Fibroblast of lung (primary cell): ENCODE data around the gene JAG2. TPM values are rescaled to one million over a fixed set of nuclear protein-coding genes. Genes with fewer than 3 reads are reported as not detected.
A peak's percentile ranks its signal among the peaks of the same experiment; 100 is the strongest.

Experiments
- DNase-seq, 2 donors: peaks; one replicate each; pipeline versions ENCODE4 v3.0.0 to v3.0.0-alpha.2; 2010; ENCODE audit warnings: low read depth in 2 of 2
- H2AFZ ChIP-seq: 2 replicates; pipeline ENCODE4 v1.5.1; 2012; ENCODE audit warnings: low read length, control low read depth, inconsistent platforms
- H3K27ac ChIP-seq: 2 replicates; pipeline ENCODE4 v1.5.1; 2011; ENCODE audit warnings: low read length, control low read depth; ENCODE audit not compliant: insufficient read depth
- H3K27me3 ChIP-seq: 2 replicates; pipeline ENCODE4 v1.5.1; 2011; ENCODE audit warnings: mild to moderate bottlenecking, low read length; ENCODE audit not compliant: control insufficient read depth, insufficient read depth
- H3K36me3 ChIP-seq: 2 replicates; pipeline ENCODE4 v1.5.1; 2011; ENCODE audit warnings: low read length; ENCODE audit not compliant: control insufficient read depth, insufficient read depth
- H3K4me1 ChIP-seq: 2 replicates; pipeline ENCODE4 v1.5.1; 2011; ENCODE audit warnings: low read length; ENCODE audit not compliant: control insufficient read depth, insufficient read depth; ENCODE audit errors: extremely low read depth
- H3K4me2 ChIP-seq: 2 replicates; pipeline ENCODE4 v1.5.1; 2011; ENCODE audit warnings: low read length, control low read depth; ENCODE audit not compliant: insufficient read depth; ENCODE audit errors: extremely low read depth
- H3K4me3 ChIP-seq, 4 experiments: fragments of 200-600 bp in 1 of 4; sonication (generic) in 1 of 4; replicated peaks in 1 of 4; 2 replicates each; pipeline ENCODE4 v1.5.1; 2011 to 2016; ENCODE audit warnings: low read length in 4 of 4, low read depth in 3 of 4, mild to moderate bottlenecking in 3 of 4, control low read depth in 2 of 4, inconsistent platforms in 1 of 4, mixed read lengths in 1 of 4; ENCODE audit not compliant: insufficient read depth in 1 of 4; ENCODE audit errors: control extremely low read depth in 1 of 4
- H3K79me2 ChIP-seq: 2 replicates; pipeline ENCODE4 v1.5.1; 2012; ENCODE audit warnings: mild to moderate bottlenecking, low read length, inconsistent platforms; ENCODE audit not compliant: control insufficient read depth, insufficient read depth
- H3K9ac ChIP-seq: 2 replicates; pipeline ENCODE4 v1.5.1; 2011; ENCODE audit warnings: mild to moderate bottlenecking, low read length, control low read depth; ENCODE audit not compliant: insufficient read depth
- H3K9me3 ChIP-seq: 2 replicates; pipeline ENCODE4 v1.5.1; 2012; ENCODE audit warnings: low read depth, low read length; ENCODE audit not compliant: control insufficient read depth, insufficient read depth
- H4K20me1 ChIP-seq: 2 replicates; pipeline ENCODE4 v1.5.1; 2011; ENCODE audit warnings: low read length; ENCODE audit not compliant: control insufficient read depth, insufficient read depth; ENCODE audit errors: extremely low read depth
- CTCF ChIP-seq, 2 donors: IDR thresholded peaks in 1 of 2; conservative IDR thresholded peaks in 1 of 2; 1 replicate in 1 of 2; 2 replicates in 1 of 2; pipeline ENCODE4 v1.5.1; 2011 to 2012; ENCODE audit warnings: low read length in 2 of 2, control low read depth in 1 of 2, inconsistent platforms in 1 of 2, low read depth in 1 of 2, mild to moderate bottlenecking in 1 of 2
- EZH2 ChIP-seq: IDR thresholded peaks from 2 replicates; pipeline ENCODE4 v1.5.1; 2012; ENCODE audit warnings: low read length, control low read depth, mild to moderate bottlenecking; ENCODE audit errors: missing control alignments
- polyA plus RNA-seq, 2 donors: library from polyadenylated mRNA; depleted of rRNA in 1 of 2; stranded (reverse) in 1 of 2; unstranded in 1 of 2; fragments of >200 nt; gene quantifications; 2 replicates each; pipeline ENCODE4 v1.2.1, GENCODE V29; 2011 to 2012; ENCODE audit warnings: missing spikeins in 1 of 2
- total RNA-seq: library from RNA; depleted of rRNA; stranded (reverse); fragments of >200 nt; gene quantifications from 2 replicates; pipeline ENCODE4 v1.2.1, GENCODE V29; 2014

JAG2 gene
- total and polyA plus RNA-seq, 2 donors (not counting 1 experiment from before 2014, with no cell fraction given) = 0.51 to 1.8 TPM

- H3K9ac ChIP-seq = no peak overlapping the region
These were observed 1.8 kb downstream of the JAG2 start for GRCh38 chr14:105166571-105167302.

GRCh38 chr14:105165761-105166485 lies 2.7 kb downstream of the JAG2 start:
- Histone ChIP-seq H3K4me2 (no peak overlapping the region), H3K27me3 (peaks cover 20% of the 10 kb centered on the region), H3K9ac (no peak overlapping the region), H3K36me3 (no peaks in the 10 kb centered on the region), H3K4me1 (peaks cover 3% of the 10 kb centered on the region), H4K20me1 (no peaks in the 10 kb centered on the region), H2AFZ (no peak overlapping the region), H3K4me3 (no peak overlapping the region), H3K9me3 (no peaks in the 10 kb centered on the region), H3K79me2 (no peaks in the 10 kb centered on the region), H3K27ac (no peak overlapping the region)
- no peak for DNase-seq
- TF ChIP-seq EZH2 (no peak), CTCF (conservative IDR thresholded peaks at IDR 0.05 in 1 of 2, IDR thresholded peaks at IDR 0.05 in 1 of 2; ENCODE audit: low read depth in 1 of 2, low read length in 2 of 2) (no peak)

More at GRCh38 chr14:105166571-105167302, 1.8 kb downstream of the JAG2 start:
- TF ChIP-seq CTCF (conservative IDR thresholded peaks at IDR 0.05 in 1 of 2, IDR thresholded peaks at IDR 0.05 in 1 of 2; ENCODE audit: low read depth in 1 of 2, low read length in 2 of 2) (no peak), EZH2 (peak; percentile 66)
- no peak overlapping the region for H3K27ac ChIP-seq
- no peaks in the 10 kb centered on the region for H4K20me1 ChIP-seq
- H3K36me3 ChIP-seq = no peaks in the 10 kb centered on the region
- H3K4me3 ChIP-seq = no peak overlapping the region
- no peak overlapping the region for H2AFZ ChIP-seq
- no peak overlapping the region for H3K4me2 ChIP-seq
- peaks cover 4% of the 10 kb centered on the region for H3K4me1 ChIP-seq
- H3K9me3 ChIP-seq = no peaks in the 10 kb centered on the region
- H3K27me3 ChIP-seq = peaks cover 20% of the 10 kb centered on the region
- no peak for DNase-seq
- no peaks in the 10 kb centered on the region for H3K79me2 ChIP-seq

GRCh38 chr14:105165134-105165704 lies 3.4 kb downstream of the JAG2 start:
- no peaks in the 10 kb centered on the region for H3K79me2 ChIP-seq
- no peaks in the 10 kb centered on the region for H3K36me3 ChIP-seq

More at GRCh38 chr14:105165134-105165704, 3.4 kb downstream of the JAG2 start:
- Histone ChIP-seq H3K27ac (no peak overlapping the region), H4K20me1 (no peaks in the 10 kb centered on the region), H3K9ac (no peak overlapping the region), H2AFZ (no peak overlapping the region), H3K9me3 (no peaks in the 10 kb centered on the region), H3K4me3 (no peak overlapping the region), H3K4me1 (no peaks in the 10 kb centered on the region), H3K27me3 (peaks cover 20% of the 10 kb centered on the region), H3K4me2 (no peak overlapping the region)
- no peak for TF ChIP-seq EZH2
- TF ChIP-seq CTCF (conservative IDR thresholded peaks at IDR 0.05 in 1 of 2, IDR thresholded peaks at IDR 0.05 in 1 of 2; ENCODE audit: low read depth in 1 of 2, low read length in 2 of 2) = no peak
- DNase-seq = no peak
